ELF-1 (cell line): ENCODE results near the gene NAV2.
A peak's percentile ranks its signal among the peaks of the same experiment; 100 is the strongest.

Experiments
- DNase-seq: peaks from one replicate; pipeline ENCODE4 v3.0.0-alpha.2; 2016; ENCODE audit warnings: low read depth, low spot score

The NAV2 gene

DNA sequence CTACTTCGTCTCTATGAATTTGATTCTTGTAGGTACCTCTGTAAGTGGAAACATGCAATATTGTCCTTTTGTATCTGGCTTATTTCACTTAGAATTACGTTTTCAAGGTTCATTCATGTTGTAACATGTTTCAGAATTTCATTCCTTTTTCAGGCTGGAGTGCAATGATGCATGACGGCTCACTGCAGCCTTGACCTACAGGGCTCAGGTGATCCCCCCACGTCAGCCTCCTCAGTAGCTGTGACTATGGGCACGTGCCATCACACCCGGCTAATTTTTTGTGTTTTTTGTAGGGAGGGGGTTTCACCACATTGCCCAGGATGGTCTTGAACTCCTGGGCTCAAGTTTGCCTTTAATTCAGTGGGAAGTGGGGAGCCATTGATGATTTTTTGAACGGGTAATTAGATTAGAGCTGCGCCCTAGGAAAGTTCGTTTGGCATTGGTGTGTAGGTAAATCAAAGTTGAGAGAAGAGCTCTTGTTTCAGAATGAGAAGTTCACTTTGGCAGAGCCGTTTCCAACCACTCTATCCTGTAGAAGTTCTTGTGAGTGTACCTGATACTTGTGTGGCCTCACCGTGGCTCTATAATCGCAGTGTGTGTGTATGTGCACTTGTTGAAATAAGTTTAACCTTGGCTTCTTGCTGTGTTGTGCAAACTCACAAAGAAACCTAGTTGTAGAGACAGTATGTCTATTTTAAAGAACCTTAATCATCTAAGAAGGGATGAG is 115.9 kb downstream of the NAV2 start:
- DNase-seq: no peak

DNA sequence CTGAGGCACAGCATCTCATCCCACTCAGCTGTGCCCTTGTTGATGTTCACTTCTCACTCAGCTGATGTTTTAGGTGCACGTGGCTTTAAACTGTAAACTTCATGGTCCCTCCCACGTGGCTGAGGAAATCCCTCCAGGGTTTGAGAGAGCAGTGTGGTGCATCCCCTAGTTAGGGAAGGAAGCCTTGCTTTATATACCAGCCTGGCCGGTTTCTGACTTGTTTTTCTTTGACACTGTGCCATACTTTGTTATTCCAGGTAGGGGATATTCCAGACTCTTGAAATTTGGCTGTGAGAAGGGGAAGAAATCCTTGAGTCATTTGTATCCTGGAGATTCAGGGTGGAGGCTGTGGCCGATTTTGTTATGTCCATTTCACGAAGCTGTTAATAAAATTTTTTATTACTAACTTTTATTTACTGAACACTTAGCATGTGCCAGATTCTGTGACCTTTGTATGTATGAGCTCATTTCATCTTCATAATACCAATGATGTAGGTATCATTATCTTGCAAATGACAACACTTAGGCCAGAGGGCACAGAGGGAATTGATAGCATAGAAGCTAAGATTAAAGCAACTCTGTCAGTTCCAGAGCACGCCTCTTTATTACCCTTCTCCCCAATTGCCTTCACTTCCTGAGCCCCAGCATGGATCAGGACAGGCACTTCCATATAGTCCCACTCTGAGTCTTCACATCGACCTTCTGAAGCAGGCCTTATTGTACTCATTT is 116.6 kb downstream of the NAV2 start:
- DNase-seq: peak; percentile 53

DNA sequence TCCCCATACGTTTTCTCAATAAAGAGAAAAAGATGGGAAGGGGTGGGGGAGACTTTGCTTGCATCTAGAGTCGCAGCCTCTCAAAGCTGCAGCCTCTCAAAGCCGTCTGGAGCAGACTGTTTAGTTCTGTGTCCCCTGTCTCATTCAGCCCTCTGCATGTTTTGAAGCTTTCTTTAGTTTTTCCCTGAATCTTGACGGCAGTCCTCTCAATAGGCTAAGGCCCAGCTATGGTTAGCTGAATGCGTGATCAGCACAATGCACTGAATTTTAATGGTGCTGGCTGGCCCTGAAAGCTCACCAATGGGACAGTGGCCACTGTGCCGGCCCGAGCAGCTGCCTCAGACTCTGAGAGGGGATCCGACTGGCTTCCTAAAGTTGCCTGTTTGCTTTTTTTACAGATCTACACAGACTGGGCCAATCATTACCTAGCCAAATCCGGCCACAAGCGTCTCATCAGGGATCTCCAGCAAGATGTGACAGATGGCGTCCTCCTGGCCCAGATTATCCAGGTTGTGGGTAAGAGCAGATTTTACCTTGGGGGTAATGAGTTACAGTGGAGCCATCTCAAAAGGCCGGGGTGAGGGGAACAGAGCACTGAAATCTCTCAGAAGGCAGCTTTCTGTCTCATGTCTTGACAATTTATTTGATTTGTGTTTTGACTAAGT is 119.6 kb downstream of the NAV2 start:
- no peak for DNase-seq

- no peak for DNase-seq
These were observed 120.3 kb downstream of the NAV2 start for GRCh38 chr11:19832901-19833300.

- DNase-seq: no peak
These were observed 122.1 kb downstream of the NAV2 start for GRCh38 chr11:19834771-19835170.

DNA sequence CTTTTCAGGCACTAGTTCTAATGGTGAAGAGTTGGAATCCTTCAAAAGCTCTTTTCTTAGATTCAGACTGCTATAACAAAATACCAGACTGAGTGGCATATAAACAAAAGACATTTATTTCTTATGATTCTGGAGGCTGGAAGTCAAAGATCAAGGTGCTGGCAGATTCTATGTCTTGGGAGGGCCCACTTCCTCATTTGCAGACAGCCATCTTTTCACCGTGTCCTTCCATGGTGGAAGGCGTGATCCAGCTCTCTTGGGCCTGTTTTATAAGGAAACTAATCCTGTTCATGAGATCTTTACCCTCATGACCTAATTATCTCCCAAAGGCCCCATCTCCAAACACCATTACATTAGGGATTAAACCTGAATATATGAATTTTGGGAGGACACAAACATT is 124.0 kb downstream of the NAV2 start:
- no peak for DNase-seq

DNA sequence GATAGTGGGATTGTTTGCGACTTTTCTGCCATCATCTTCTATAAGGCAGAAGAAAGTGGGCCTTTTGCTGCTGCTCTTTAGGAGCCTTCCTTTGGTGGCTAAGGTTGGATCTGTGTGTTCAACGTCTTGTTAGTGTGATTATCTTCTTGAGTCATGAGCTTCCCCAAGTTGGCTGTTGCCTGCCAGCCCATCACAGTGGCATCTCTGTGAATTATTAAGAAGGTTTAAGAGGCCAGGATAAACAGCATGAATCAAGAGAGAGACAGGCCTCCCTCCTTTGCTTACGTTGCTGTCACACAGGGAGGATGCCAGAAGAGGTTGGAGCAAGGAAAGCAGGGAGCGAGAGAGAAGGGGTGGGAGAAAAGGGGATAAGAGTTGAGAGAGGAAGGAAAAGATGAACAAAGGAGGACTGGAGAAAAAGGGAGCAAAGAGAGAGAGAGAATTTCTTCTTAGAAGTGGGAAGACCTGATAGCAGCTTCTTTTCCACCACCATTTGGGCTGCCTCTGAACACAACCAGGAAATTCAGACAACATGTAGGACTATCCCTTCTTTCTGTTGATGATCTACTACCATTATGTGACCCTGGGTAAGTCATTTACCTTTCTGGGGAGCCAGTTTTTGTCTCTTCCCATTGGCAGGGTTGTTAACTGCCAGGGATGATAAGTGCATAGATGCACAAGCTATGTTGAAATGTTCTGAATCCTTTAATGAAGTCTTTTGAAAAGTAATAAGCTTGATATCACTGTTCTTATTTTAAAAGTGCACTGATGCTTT is 126.5 kb downstream of the NAV2 start:
- no peak for DNase-seq

GRCh38 chr11:19840961-19841360 is 128.3 kb downstream of the NAV2 start:
- no peak for DNase-seq

DNA sequence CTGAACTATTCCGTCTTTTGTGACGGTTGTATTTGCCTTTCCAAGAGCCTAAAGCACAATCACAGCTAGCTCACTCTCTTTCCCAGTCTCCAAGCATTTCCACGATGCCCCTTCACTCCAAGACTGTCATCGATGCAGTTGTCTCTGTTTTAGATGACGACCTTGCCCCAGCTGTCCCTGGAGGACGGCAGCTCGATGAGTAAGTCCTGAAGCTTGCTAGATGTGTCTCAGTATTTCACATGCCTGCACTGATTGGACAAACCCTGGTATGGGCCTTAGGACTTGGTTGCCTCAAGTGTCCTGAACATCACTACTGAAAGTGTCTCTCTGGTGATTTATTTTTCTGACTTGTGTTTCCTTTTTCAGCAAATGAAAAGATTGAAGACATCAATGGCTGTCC is 129.9 kb downstream of the NAV2 start:
- no peak for DNase-seq

DNA sequence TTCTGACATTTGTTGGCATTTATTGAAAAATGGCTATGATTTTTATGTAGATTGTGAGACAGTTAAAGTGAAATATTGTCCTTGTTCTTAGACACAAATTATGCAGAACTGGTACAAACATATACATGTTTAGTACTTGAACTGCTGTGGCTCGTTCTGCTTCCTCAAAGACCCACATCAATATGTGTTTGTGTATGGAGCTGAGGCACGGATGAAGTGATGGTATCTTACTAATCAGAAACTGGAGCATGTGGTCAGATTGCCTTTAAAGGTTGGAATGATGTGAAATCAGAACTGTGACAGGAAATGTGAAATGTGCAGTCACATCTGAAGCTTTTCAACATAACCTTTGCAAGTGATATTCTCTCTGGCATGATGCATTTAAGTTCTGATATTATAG is 130.4 kb downstream of the NAV2 start:
- no peak for DNase-seq

DNA sequence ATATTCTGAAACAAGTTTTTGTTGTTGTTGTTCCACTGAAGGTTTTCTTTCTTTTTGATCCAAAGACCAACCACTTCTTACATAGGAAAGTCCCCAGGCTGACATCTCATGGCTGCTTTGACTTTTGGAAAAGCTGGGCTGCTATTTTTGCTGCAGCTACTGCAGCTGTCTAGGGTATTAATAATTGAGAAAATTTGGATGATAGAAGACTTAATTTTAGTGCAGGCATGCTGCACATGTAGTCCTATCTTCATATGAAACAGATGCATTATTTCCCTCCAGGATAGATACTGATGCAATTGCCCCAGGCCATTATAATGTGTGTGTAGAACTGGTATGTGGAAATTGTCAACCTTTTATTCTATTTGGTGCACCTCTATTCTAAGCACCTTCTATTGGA is 131.4 kb downstream of the NAV2 start:
- no peak for DNase-seq

GRCh38 chr11:19844806-19845205 is 132.2 kb downstream of the NAV2 start:
- DNase-seq: no peak

- no peak for DNase-seq
These were observed 133.0 kb downstream of the NAV2 start for GRCh38 chr11:19845626-19846025.

DNA sequence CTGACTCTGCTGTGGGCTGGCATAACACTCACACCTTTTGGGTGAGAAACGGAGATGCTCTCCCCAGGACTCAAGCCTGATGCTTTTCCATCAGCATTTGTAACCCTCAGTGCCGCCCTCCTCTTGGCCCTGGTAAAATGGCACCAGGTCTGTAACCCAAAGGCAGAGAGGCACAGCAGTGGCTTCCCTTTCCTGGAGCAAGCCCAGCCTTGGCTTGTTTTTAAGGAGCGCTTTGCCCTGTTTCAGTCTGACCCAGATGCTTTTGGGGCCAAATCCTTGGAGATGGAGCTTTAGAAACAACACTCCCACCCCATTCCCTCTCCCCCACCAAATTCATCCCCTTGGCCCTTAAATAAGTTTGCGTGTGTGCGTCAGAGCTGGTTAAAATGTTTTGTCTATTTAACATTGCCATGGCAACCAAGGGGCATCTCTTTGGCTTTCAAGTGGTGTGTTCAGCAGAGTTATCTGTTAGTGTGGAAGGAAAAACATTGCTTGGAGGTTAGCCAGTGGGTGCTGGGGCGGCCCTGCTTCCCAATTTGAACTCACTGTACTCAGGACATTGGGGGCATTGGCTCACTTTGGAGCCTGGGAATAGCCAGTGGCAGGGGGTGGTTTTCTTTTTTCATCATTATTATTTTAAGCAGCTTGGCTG is 134.1 kb downstream of the NAV2 start:
- no peak for DNase-seq

DNA sequence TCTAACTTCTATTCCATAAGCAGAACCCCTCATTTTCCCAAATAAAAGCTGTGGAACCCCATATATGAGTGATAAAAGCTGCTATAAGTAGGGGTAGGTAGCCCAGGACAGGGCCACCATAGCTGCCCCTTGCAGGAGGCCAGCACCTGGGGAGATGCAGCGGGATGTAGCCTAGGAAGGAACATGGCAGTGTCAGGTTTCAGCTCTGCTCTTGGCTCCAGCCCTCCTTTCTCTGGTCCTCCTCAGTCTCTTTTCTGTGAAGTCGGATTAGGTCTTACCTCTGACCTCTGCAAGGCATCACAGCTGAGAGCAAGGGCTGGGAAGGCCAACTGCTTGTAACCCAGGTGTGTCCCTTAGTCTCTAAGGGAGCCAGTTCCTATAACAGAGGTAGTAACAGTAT is 135.6 kb downstream of the NAV2 start:
- peak; percentile 31 for DNase-seq

DNA sequence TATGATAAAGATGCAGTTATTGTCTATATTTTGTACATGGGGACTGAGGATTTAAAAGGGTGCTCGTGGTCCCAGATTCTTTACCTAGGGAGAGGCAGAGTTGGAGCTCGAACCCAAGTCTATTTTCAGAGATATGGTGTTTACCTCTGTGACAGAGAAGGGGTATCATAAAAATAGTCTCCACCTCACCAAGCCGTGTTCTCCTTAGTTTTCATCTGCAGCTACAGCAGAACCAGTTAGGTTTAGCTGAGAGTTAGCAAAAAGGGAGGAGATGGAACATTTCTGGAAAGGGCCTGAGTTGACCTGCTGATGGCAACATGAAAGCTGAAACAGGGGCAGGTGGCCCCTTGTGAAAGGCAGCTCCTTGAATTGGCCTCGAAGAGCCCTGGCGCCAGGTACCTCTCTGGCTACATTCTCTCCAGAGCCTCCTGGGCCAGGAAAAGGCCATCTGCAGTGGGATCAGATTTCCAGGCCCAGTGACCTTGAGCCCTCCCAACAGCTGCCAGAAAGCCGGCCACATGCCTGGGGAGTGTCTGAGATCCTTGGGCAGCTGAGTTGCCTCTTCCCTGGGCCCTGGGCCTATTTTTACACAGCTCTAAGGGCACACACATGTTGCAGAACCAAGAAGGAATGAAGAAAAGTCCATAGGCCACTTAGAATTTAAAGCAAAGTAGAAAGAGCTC is 136.6 kb downstream of the NAV2 start:
- DNase-seq: no peak

GRCh38 chr11:19849947-19850593 is 137.4 kb downstream of the NAV2 start:
- DNase-seq: no peak

GRCh38 chr11:19852288-19852687 is 139.7 kb downstream of the NAV2 start:
- no peak for DNase-seq

DNA sequence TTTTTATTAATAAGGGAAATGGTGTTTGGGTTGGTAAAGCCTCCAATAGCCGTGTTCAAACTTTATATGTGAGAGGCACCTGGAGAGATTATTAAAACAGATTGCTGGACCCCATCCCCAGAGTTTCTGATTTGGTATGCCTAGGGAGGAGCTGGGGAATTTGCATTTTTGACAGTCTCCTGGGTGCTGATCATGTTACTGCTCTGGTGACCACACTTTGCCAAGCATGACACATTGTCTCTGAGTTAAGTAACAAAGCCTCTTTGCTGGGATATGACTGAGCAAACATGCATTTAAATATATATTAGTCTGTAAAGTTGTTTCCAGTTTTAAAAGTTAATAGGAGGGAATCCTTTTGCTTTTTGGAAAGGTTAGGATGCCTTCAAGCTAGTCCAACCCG is 140.4 kb downstream of the NAV2 start:
- no peak for DNase-seq

DNA sequence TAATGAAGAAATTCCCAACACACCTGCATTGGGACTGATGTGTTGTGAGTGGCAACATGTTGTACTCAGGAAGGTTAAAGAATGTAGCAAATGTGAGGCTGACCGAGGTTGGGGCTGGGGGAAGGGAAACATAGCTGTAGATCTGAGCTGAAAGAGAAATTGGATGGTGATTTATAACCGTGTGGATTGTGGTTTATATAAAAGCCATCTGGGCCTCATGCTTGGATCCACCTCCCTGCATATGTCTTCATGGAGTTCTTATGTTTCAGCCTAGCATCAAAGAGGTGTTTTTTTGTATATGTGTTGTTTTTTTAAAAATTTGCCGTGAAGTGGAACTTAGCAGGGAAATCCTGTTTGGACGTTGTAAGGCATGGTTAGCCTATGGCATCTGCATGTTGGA is 141.3 kb downstream of the NAV2 start:
- no peak for DNase-seq
